K562 (cell line): Measurements from ENCODE around the gene TM2D3. TPM values are rescaled to one million over a fixed set of nuclear protein-coding genes. Genes with fewer than 3 reads are reported as not detected.

Experiments
- BDP1 ChIP-seq: IDR thresholded peaks from 3 replicates; pipeline ENCODE4 v1.6.1; 2011; ENCODE audit not compliant: insufficient read length, insufficient read depth
- C11orf30 ChIP-seq: fragments of 450-650 bp; IDR thresholded peaks from 2 replicates; pipeline ENCODE4 v1.6.1; 2016; ENCODE audit warnings: low read depth, mild to moderate bottlenecking
- CREB1 ChIP-seq, 2 experiments: sonication (generic) in 1 of 2; formaldehyde crosslinking in 1 of 2; IDR thresholded peaks; 2 replicates each; pipeline versions ENCODE4 v1.6.1 to v1.8.0; 2012 to 2022; ENCODE audit warnings: inconsistent platforms in 1 of 2, mild to moderate bottlenecking in 1 of 2, missing genetic modification reagents in 1 of 2, moderate library complexity in 1 of 2
- DMBX1 ChIP-seq: fragments of 250-450 bp; sonication (Bioruptor Pico); IDR thresholded peaks from 2 replicates; pipeline ENCODE4 v1.8.0; 2022; ENCODE audit warnings: inconsistent platforms, mild to moderate bottlenecking, moderate library complexity, borderline replicate concordance
- ETV1 ChIP-seq: fragments of 450-650 bp; conservative IDR thresholded peaks from 2 replicates; pipeline ENCODE4 v1.6.1; 2016; ENCODE audit warnings: missing genetic modification characterization, control low read depth, low read depth, missing compliant biosample characterization
- MAFK ChIP-seq: IDR thresholded peaks from 2 replicates; pipeline ENCODE4 v1.6.1; 2011; ENCODE audit warnings: low read length, improper control_type of control experiment
- MEIS2 ChIP-seq: fragments of 450-650 bp; IDR thresholded peaks from 2 replicates; pipeline ENCODE4 v1.6.1; 2014; ENCODE audit warnings: mild to moderate bottlenecking; ENCODE audit not compliant: partially characterized antibody
- NCOR1 ChIP-seq: fragments of 450-650 bp; IDR thresholded peaks from 2 replicates; pipeline ENCODE4 v1.6.1; 2016; ENCODE audit warnings: mild to moderate bottlenecking, moderate library complexity
- POLR2A ChIP-seq: fragments of 450-650 bp; conservative IDR thresholded peaks from 2 replicates; pipeline ENCODE4 v1.6.1; 2016
- POLR2B ChIP-seq: fragments of 450-650 bp; IDR thresholded peaks from 2 replicates; pipeline ENCODE4 v1.6.1; 2018; ENCODE audit warnings: low read depth; ENCODE audit not compliant: partially characterized antibody
- PURB ChIP-seq: sonication (generic); formaldehyde crosslinking; IDR thresholded peaks from 2 replicates; pipeline ENCODE4 v1.9.0; 2021; ENCODE audit warnings: low read depth, mild to moderate bottlenecking, missing genetic modification reagents
- RFX1 ChIP-seq: fragments of 450-650 bp; IDR thresholded peaks from 2 replicates; pipeline ENCODE4 v1.6.1; 2016; ENCODE audit warnings: mild to moderate bottlenecking, moderate library complexity
- SMARCA4 ChIP-seq: fragments of 450-650 bp; IDR thresholded peaks from 2 replicates; pipeline ENCODE4 v1.6.1; 2016
- SRSF3 ChIP-seq: fragments of 200-400 bp; formaldehyde crosslinking; IDR thresholded peaks from 2 replicates; pipeline ENCODE4 v1.6.1; 2016; ENCODE audit warnings: mild to moderate bottlenecking, low read length, moderate library complexity; ENCODE audit not compliant: insufficient read depth
- ZC3H4 ChIP-seq: sonication (generic); formaldehyde crosslinking; IDR thresholded peaks from 2 replicates; pipeline ENCODE4 v1.9.0; 2021; ENCODE audit warnings: missing genetic modification reagents, borderline replicate concordance
- ZKSCAN8 ChIP-seq: fragments of 200-800 bp; sonication (Bioruptor generic); IDR thresholded peaks from 2 replicates; pipeline ENCODE4 v1.6.1; 2016; ENCODE audit warnings: missing genetic modification characterization, missing compliant biosample characterization
- polyA plus RNA-seq, 8 experiments: library from polyadenylated mRNA; depleted of rRNA in 4 of 8; stranded (reverse) in 5 of 8; unstranded in 3 of 8; fragments of >200 nt; fragmentation: Nextera tagmentation in 2 of 8; fragmentation: Illumina TruSeq in 1 of 8; extraction: Ambion mirVana in 2 of 8; extraction: Trizol in 1 of 8; gene quantifications; 2 replicates each; pipeline versions ENCODE4 v1.2.1 to v1.2.3, GENCODE V29; 2011 to 2014; ENCODE audit warnings: inconsistent platforms in 1 of 8, missing spikeins in 1 of 8
- total RNA-seq, 7 experiments: library from RNA; depleted of rRNA in 6 of 7; stranded (reverse); fragments of >200 nt in 6 of 7; fragmentation: Illumina TruSeq in 2 of 7; extraction: Trizol in 2 of 7; gene quantifications; 2 replicates each; pipeline versions ENCODE4 v1.2.1 to v1.2.3, GENCODE V29; 2011 to 2021; ENCODE audit warnings: low replicate concordance in 1 of 7
- TF ChIP-seq, protein P1 (sequence below): sonication (generic); formaldehyde crosslinking; IDR thresholded peaks from 2 replicates; pipeline ENCODE4 v1.8.0; 2022; ENCODE audit warnings: missing genetic modification reagents, mild to moderate bottlenecking, borderline replicate concordance
- TF ChIP-seq, protein P2 (sequence below): sonication (generic); formaldehyde crosslinking; IDR thresholded peaks from 2 replicates; pipeline ENCODE4 v1.8.0; 2023; ENCODE audit warnings: mild to moderate bottlenecking, missing genetic modification reagents
- TF ChIP-seq, protein P3 (sequence below), 2 experiments: IDR thresholded peaks in 1 of 2; conservative IDR thresholded peaks in 1 of 2; 2 replicates each; pipeline ENCODE4 v1.6.1; 2016; ENCODE audit warnings: low read depth in 2 of 2, mild to moderate bottlenecking in 1 of 2, missing compliant biosample characterization in 1 of 2, missing genetic modification characterization in 1 of 2, moderate library complexity in 1 of 2
- TF ChIP-seq, protein P4 (sequence below): IDR thresholded peaks from 3 replicates; pipeline ENCODE4 v1.6.1; 2011; ENCODE audit warnings: borderline replicate concordance, mild to moderate bottlenecking, moderate library complexity; ENCODE audit not compliant: insufficient read length; ENCODE audit errors: extremely low read depth

The TM2D3 gene
- total and polyA plus RNA-seq, 9 of the 15 experiments (the other 6 are each of a cell fraction or from before 2014, with no cell fraction given): 16.5 to 67.9 (median 31.3) TPM

DNA sequence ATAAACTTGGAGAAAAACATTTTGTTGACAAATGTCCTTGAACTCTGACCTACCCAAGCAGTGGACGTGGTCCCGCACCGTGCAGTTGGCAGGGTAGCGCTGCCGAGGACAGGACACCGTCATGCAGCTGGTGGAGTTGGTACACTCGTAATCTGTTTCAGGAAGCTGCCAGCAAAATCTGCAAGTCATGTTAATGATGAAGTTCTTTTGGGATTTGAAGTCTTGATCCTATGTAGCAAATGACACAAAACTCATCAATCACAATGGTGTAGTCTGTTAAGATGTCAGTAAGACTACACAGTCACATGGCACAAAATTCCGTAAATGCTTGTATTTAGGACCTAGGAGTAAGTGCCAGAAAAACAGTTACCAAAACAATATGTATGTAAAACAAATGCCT lies 5.5 kb downstream of the TM2D3 start (continued):
- TF ChIP-seq, protein P1, sequence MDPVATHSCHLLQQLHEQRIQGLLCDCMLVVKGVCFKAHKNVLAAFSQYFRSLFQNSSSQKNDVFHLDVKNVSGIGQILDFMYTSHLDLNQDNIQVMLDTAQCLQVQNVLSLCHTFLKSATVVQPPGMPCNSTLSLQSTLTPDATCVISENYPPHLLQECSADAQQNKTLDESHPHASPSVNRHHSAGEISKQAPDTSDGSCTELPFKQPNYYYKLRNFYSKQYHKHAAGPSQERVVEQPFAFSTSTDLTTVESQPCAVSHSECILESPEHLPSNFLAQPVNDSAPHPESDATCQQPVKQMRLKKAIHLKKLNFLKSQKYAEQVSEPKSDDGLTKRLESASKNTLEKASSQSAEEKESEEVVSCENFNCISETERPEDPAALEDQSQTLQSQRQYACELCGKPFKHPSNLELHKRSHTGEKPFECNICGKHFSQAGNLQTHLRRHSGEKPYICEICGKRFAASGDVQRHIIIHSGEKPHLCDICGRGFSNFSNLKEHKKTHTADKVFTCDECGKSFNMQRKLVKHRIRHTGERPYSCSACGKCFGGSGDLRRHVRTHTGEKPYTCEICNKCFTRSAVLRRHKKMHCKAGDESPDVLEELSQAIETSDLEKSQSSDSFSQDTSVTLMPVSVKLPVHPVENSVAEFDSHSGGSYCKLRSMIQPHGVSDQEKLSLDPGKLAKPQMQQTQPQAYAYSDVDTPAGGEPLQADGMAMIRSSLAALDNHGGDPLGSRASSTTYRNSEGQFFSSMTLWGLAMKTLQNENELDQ (CRISPR knock-in tag): no peak
- TF ChIP-seq PURB (CRISPR knock-in tag): no peak
- TF ChIP-seq ETV1: no peak
- no peak for TF ChIP-seq POLR2B
- peak; percentile 55 for TF ChIP-seq MEIS2
- TF ChIP-seq ZKSCAN8 (CRISPR knock-in tag): no peak
- TF ChIP-seq, protein P2, sequence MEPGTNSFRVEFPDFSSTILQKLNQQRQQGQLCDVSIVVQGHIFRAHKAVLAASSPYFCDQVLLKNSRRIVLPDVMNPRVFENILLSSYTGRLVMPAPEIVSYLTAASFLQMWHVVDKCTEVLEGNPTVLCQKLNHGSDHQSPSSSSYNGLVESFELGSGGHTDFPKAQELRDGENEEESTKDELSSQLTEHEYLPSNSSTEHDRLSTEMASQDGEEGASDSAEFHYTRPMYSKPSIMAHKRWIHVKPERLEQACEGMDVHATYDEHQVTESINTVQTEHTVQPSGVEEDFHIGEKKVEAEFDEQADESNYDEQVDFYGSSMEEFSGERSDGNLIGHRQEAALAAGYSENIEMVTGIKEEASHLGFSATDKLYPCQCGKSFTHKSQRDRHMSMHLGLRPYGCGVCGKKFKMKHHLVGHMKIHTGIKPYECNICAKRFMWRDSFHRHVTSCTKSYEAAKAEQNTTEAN: no peak
- TF ChIP-seq POLR2A: no peak
- TF ChIP-seq, protein P3, sequence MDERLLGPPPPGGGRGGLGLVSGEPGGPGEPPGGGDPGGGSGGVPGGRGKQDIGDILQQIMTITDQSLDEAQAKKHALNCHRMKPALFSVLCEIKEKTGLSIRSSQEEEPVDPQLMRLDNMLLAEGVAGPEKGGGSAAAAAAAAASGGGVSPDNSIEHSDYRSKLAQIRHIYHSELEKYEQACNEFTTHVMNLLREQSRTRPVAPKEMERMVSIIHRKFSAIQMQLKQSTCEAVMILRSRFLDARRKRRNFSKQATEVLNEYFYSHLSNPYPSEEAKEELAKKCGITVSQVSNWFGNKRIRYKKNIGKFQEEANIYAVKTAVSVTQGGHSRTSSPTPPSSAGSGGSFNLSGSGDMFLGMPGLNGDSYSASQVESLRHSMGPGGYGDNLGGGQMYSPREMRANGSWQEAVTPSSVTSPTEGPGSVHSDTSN (CRISPR knock-in tag; IDR thresholded peaks at IDR 0.05; ENCODE audit: low read depth): no peak
- TF ChIP-seq, protein P3 (tag; conservative IDR thresholded peaks at IDR 0.05; ENCODE audit: low read depth): peak; percentile 52; the same call in 1 of the 2 replicates
- peak; percentile 58 for TF ChIP-seq C11orf30
- TF ChIP-seq SRSF3: no peak
- peak; percentile 15; the same call in 1 of the 2 replicates for TF ChIP-seq MAFK
- no peak for TF ChIP-seq BDP1
- no peak for TF ChIP-seq DMBX1
- TF ChIP-seq, protein P4, sequence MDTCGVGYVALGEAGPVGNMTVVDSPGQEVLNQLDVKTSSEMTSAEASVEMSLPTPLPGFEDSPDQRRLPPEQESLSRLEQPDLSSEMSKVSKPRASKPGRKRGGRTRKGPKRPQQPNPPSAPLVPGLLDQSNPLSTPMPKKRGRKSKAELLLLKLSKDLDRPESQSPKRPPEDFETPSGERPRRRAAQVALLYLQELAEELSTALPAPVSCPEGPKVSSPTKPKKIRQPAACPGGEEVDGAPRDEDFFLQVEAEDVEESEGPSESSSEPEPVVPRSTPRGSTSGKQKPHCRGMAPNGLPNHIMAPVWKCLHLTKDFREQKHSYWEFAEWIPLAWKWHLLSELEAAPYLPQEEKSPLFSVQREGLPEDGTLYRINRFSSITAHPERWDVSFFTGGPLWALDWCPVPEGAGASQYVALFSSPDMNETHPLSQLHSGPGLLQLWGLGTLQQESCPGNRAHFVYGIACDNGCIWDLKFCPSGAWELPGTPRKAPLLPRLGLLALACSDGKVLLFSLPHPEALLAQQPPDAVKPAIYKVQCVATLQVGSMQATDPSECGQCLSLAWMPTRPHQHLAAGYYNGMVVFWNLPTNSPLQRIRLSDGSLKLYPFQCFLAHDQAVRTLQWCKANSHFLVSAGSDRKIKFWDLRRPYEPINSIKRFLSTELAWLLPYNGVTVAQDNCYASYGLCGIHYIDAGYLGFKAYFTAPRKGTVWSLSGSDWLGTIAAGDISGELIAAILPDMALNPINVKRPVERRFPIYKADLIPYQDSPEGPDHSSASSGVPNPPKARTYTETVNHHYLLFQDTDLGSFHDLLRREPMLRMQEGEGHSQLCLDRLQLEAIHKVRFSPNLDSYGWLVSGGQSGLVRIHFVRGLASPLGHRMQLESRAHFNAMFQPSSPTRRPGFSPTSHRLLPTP: no peak
- TF ChIP-seq ZC3H4: no peak
- TF ChIP-seq CREB1 (IDR thresholded peaks at IDR 0.05): no peak
- no peak for TF ChIP-seq CREB1 (CRISPR knock-in tag; IDR thresholded peaks at IDR 0.05)
- no peak for TF ChIP-seq SMARCA4
- no peak for TF ChIP-seq RFX1
- TF ChIP-seq NCOR1: no peak
